DMS 273 (cell line): ENCODE data around the gene NDUFB1.

Source experiments
- DNase-seq: peaks from one replicate; lab custom pipeline; 2025; ENCODE audit not compliant: unreplicated experiment; lab: John Stamatoyannopoulos, UW

NDUFB1 gene

GRCh38 chr14:92103363-92103989, 18.0 kb downstream of the NDUFB1 start:
- peak; percentile 16 for DNase-seq

GRCh38 chr14:92099802-92100201, 21.7 kb downstream of the NDUFB1 start:
- DNase-seq: no peak

GRCh38 chr14:92093320-92093719, 28.2 kb downstream of the NDUFB1 start:
- DNase-seq: peak; percentile 34

- DNase-seq: no peak
Observed at GRCh38 chr14:92088494-92088893, 33.0 kb downstream of the NDUFB1 start.

- no peak for DNase-seq
Observed at GRCh38 chr14:92074555-92074954, 47.0 kb downstream of the NDUFB1 start.
